ENCODE data around the gene SETD7.

The SETD7 gene

GRCh38 chr4:139556071-139556723 lies at the start of gene SETD7:
TSS of gene SETD7 (minus strand) at chr4:139556219. CDS start at chr4:139556137, 82 bp downstream.
- H3K27me3 ChIP-seq (ENCODE audit: insufficient read depth, low read length) = peaks cover 26% of the 10 kb centered on the region
- peaks cover 31% of the 10 kb centered on the region for H3K4me1 ChIP-seq (ENCODE audit: insufficient read depth, low read length)
- H2AFZ ChIP-seq (ENCODE audit: low read depth, low read length) = peak within 1 kb of the TSS; percentile 84
- H3K36me3 ChIP-seq (ENCODE audit: insufficient read depth, low read length) = no peaks in the 10 kb centered on the region
- H3K9me3 ChIP-seq (ENCODE audit: low read length) = no peaks in the 10 kb centered on the region
- H3K4me3 ChIP-seq (ENCODE audit: low read length) = peak within 1 kb of the TSS; percentile 82

- Histone ChIP-seq H3K4me1 (ENCODE audit: insufficient read depth, low read length) (no peaks in the 10 kb centered on the region), H3K36me3 (ENCODE audit: insufficient read depth, low read length) (no peaks in the 10 kb centered on the region), H3K27me3 (ENCODE audit: insufficient read depth, low read length) (no peaks in the 10 kb centered on the region), H3K9me3 (ENCODE audit: low read length) (no peaks in the 10 kb centered on the region), H3K4me3 (ENCODE audit: low read length) (no peak overlapping the region), H2AFZ (ENCODE audit: low read depth, low read length) (no peak overlapping the region)
These were observed 49.5 kb upstream of the SETD7 start for GRCh38 chr4:139605516-139605915.

GRCh38 chr4:139603576-139604410 lies 47.8 kb upstream of the SETD7 start:
- no peak overlapping the region for H2AFZ ChIP-seq (ENCODE audit: low read depth, low read length)
- H3K36me3 ChIP-seq (ENCODE audit: insufficient read depth, low read length) = no peaks in the 10 kb centered on the region
- H3K4me1 ChIP-seq (ENCODE audit: insufficient read depth, low read length) = no peaks in the 10 kb centered on the region
- no peaks in the 10 kb centered on the region for H3K9me3 ChIP-seq (ENCODE audit: low read length)
- H3K27me3 ChIP-seq (ENCODE audit: insufficient read depth, low read length) = no peaks in the 10 kb centered on the region
- H3K4me3 ChIP-seq (ENCODE audit: low read length) = no peak overlapping the region

GRCh38 chr4:139602776-139603360 lies 46.8 kb upstream of the SETD7 start:
- Histone ChIP-seq H2AFZ (ENCODE audit: low read depth, low read length) (no peak overlapping the region), H3K4me3 (ENCODE audit: low read length) (no peak overlapping the region), H3K4me1 (ENCODE audit: insufficient read depth, low read length) (no peaks in the 10 kb centered on the region), H3K27me3 (ENCODE audit: insufficient read depth, low read length) (no peaks in the 10 kb centered on the region), H3K36me3 (ENCODE audit: insufficient read depth, low read length) (no peaks in the 10 kb centered on the region), H3K9me3 (ENCODE audit: low read length) (peaks cover 5% of the 10 kb centered on the region)

- peaks cover 6% of the 10 kb centered on the region for H3K27me3 ChIP-seq (ENCODE audit: insufficient read depth, low read length)
- no peak overlapping the region for H2AFZ ChIP-seq (ENCODE audit: low read depth, low read length)
- no peaks in the 10 kb centered on the region for H3K36me3 ChIP-seq (ENCODE audit: insufficient read depth, low read length)
- H3K9me3 ChIP-seq (ENCODE audit: low read length) = peaks cover 5% of the 10 kb centered on the region
- H3K4me1 ChIP-seq (ENCODE audit: insufficient read depth, low read length) = no peaks in the 10 kb centered on the region
- H3K4me3 ChIP-seq (ENCODE audit: low read length) = no peak overlapping the region
These were observed 44.6 kb upstream of the SETD7 start for GRCh38 chr4:139600662-139601061.

- Histone ChIP-seq H3K27me3 (ENCODE audit: insufficient read depth, low read length) (peaks cover 6% of the 10 kb centered on the region), H3K9me3 (ENCODE audit: low read length) (peaks cover 5% of the 10 kb centered on the region), H2AFZ (ENCODE audit: low read depth, low read length) (no peak overlapping the region), H3K4me3 (ENCODE audit: low read length) (no peak overlapping the region), H3K36me3 (ENCODE audit: insufficient read depth, low read length) (no peaks in the 10 kb centered on the region), H3K4me1 (ENCODE audit: insufficient read depth, low read length) (no peaks in the 10 kb centered on the region)
These were observed 43.8 kb upstream of the SETD7 start for GRCh38 chr4:139599594-139600374.

- H3K9me3 ChIP-seq (ENCODE audit: low read length) = peaks cover 5% of the 10 kb centered on the region
- H3K4me3 ChIP-seq (ENCODE audit: low read length) = no peak overlapping the region
- H3K4me1 ChIP-seq (ENCODE audit: insufficient read depth, low read length) = no peaks in the 10 kb centered on the region
- H2AFZ ChIP-seq (ENCODE audit: low read depth, low read length) = no peak overlapping the region
- H3K27me3 ChIP-seq (ENCODE audit: insufficient read depth, low read length) = peaks cover 6% of the 10 kb centered on the region
- H3K36me3 ChIP-seq (ENCODE audit: insufficient read depth, low read length) = no peaks in the 10 kb centered on the region
These were observed 43.1 kb upstream of the SETD7 start for GRCh38 chr4:139599076-139599475.

GRCh38 chr4:139596684-139597279 lies 40.8 kb upstream of the SETD7 start:
- no peak overlapping the region for H2AFZ ChIP-seq (ENCODE audit: low read depth, low read length)

GRCh38 chr4:139596034-139596683 lies 40.1 kb upstream of the SETD7 start:
- no peak overlapping the region for H2AFZ ChIP-seq (ENCODE audit: low read depth, low read length)
- no peaks in the 10 kb centered on the region for H3K4me1 ChIP-seq (ENCODE audit: insufficient read depth, low read length)
- H3K9me3 ChIP-seq (ENCODE audit: low read length) = peaks cover 5% of the 10 kb centered on the region
- no peaks in the 10 kb centered on the region for H3K36me3 ChIP-seq (ENCODE audit: insufficient read depth, low read length)
- H3K4me3 ChIP-seq (ENCODE audit: low read length) = no peak overlapping the region
- peaks cover 6% of the 10 kb centered on the region for H3K27me3 ChIP-seq (ENCODE audit: insufficient read depth, low read length)

More at GRCh38 chr4:139596684-139597279, 40.8 kb upstream of the SETD7 start:
- no peaks in the 10 kb centered on the region for H3K36me3 ChIP-seq (ENCODE audit: insufficient read depth, low read length)
- no peaks in the 10 kb centered on the region for H3K4me1 ChIP-seq (ENCODE audit: insufficient read depth, low read length)
- H3K9me3 ChIP-seq (ENCODE audit: low read length) = peaks cover 5% of the 10 kb centered on the region
- H3K27me3 ChIP-seq (ENCODE audit: insufficient read depth, low read length) = peaks cover 6% of the 10 kb centered on the region
- no peak overlapping the region for H3K4me3 ChIP-seq (ENCODE audit: low read length)

- no peaks in the 10 kb centered on the region for H3K36me3 ChIP-seq (ENCODE audit: insufficient read depth, low read length)
- H3K9me3 ChIP-seq (ENCODE audit: low read length) = peaks cover 5% of the 10 kb centered on the region
- peaks cover 6% of the 10 kb centered on the region for H3K27me3 ChIP-seq (ENCODE audit: insufficient read depth, low read length)
- no peaks in the 10 kb centered on the region for H3K4me1 ChIP-seq (ENCODE audit: insufficient read depth, low read length)
- no peak overlapping the region for H2AFZ ChIP-seq (ENCODE audit: low read depth, low read length)
- H3K4me3 ChIP-seq (ENCODE audit: low read length) = no peak overlapping the region
These were observed 38.7 kb upstream of the SETD7 start for GRCh38 chr4:139594591-139595185.

- Histone ChIP-seq H3K4me1 (ENCODE audit: insufficient read depth, low read length) (no peaks in the 10 kb centered on the region), H3K36me3 (ENCODE audit: insufficient read depth, low read length) (no peaks in the 10 kb centered on the region), H3K9me3 (ENCODE audit: low read length) (no peaks in the 10 kb centered on the region), H3K27me3 (ENCODE audit: insufficient read depth, low read length) (peaks cover 6% of the 10 kb centered on the region), H3K4me3 (ENCODE audit: low read length) (no peak overlapping the region), H2AFZ (ENCODE audit: low read depth, low read length) (no peak overlapping the region)
These were observed 37.1 kb upstream of the SETD7 start for GRCh38 chr4:139593091-139593564.

Data from neuron (in vitro differentiated cells).